ENCODE measurements around the gene INVS. TPM values are rescaled to one million over a fixed set of nuclear protein-coding genes. Genes with fewer than 3 reads are reported as not detected.
"Not testable (repeated sequence)": the region's sequence is repeated elsewhere in the genome, so short reads cannot be mapped to it uniquely, and the experiment has no call there.

INVS gene
- total RNA-seq, 1 donor from 2014 or later: 18.7 TPM

DNA sequence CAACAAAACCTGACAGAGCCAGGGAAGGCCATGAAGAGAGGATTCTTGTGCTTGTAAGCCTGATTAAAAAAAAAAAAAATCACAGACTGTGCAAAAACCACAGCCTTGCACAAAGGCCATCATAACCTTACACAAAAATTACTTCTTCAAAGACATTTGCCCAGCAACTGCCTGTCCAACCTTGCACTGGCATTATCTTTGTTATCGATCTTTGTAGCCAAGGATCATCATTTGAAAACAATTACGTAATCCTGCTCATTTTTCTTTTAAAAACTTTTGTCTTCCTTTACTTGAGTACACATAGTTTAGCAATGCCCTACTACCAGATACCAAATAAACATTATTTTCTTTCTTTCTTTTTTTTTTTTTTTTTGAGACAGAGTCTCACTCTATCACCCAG lies 128.6 kb downstream of the INVS start:
- H3K4me3 ChIP-seq (ENCODE audit: low read depth, low read length): no peak overlapping the region
- H3K27me3 ChIP-seq (ENCODE audit: control insufficient read depth, insufficient read depth, low read length): no peaks in the 10 kb centered on the region
- no peaks in the 10 kb centered on the region for H3K36me3 ChIP-seq (ENCODE audit: control insufficient read depth, insufficient read depth, low read length)
- TF ChIP-seq, protein P1, sequence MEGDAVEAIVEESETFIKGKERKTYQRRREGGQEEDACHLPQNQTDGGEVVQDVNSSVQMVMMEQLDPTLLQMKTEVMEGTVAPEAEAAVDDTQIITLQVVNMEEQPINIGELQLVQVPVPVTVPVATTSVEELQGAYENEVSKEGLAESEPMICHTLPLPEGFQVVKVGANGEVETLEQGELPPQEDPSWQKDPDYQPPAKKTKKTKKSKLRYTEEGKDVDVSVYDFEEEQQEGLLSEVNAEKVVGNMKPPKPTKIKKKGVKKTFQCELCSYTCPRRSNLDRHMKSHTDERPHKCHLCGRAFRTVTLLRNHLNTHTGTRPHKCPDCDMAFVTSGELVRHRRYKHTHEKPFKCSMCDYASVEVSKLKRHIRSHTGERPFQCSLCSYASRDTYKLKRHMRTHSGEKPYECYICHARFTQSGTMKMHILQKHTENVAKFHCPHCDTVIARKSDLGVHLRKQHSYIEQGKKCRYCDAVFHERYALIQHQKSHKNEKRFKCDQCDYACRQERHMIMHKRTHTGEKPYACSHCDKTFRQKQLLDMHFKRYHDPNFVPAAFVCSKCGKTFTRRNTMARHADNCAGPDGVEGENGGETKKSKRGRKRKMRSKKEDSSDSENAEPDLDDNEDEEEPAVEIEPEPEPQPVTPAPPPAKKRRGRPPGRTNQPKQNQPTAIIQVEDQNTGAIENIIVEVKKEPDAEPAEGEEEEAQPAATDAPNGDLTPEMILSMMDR (IDR thresholded peaks at IDR 0.05; ENCODE audit: insufficient read depth, low read length, poor library complexity, severe bottlenecking): no peak
- DNase-seq (ENCODE audit: low read depth): no peak

DNA sequence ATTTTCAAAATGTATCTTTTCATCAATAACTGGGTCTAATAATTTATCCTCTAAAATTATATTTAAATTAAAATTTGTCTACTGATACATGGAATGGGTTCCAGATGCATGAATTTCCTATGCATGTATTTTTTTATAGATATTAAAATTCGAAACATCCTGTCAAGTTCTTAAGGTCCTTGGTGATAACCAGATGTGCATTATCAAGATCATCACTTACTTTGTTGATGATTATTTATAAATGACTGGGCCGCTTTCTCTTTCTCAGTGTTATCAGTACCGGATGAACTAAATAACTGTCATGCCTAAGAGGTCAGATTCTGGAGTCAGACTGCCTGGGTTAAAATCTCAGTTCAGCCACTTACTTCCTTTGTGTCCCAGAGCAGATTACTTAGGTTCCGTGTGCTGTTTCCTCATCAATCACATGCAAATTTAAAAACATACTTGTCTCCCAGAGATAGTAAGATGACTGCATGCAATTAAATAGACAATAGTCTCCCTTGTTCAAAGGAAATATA lies 129.4 kb downstream of the INVS start:
- H3K27me3 ChIP-seq (ENCODE audit: control insufficient read depth, insufficient read depth, low read length): no peaks in the 10 kb centered on the region
- H3K4me3 ChIP-seq (ENCODE audit: low read depth, low read length): no peak overlapping the region
- TF ChIP-seq, protein P1 (IDR thresholded peaks at IDR 0.05; ENCODE audit: insufficient read depth, low read length, poor library complexity, severe bottlenecking): no peak
- no peak for DNase-seq (ENCODE audit: low read depth)
- H3K36me3 ChIP-seq (ENCODE audit: control insufficient read depth, insufficient read depth, low read length): no peaks in the 10 kb centered on the region

DNA sequence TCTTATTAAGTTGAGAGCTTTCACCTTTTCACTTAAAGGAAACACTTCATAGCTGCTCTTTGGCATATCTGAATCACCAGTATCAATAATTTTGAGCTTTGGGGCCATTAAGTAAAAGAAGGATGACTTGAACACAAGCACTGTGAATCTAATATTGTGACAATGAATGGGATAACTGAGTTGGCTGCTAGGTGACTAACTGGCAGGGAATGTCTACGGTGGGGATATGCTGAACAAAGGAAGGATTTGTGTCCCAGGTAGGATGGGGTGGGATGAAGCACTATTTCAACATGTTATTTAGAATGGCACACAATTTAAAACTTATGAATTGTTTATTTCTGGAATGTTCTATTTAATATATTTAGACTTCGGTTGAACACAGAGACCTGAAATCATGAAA lies 130.1 kb downstream of the INVS start:
- TF ChIP-seq, protein P1 (IDR thresholded peaks at IDR 0.05; ENCODE audit: insufficient read depth, low read length, poor library complexity, severe bottlenecking): no peak
- Histone ChIP-seq H3K27me3 (ENCODE audit: control insufficient read depth, insufficient read depth, low read length) (no peaks in the 10 kb centered on the region), H3K36me3 (ENCODE audit: control insufficient read depth, insufficient read depth, low read length) (no peaks in the 10 kb centered on the region), H3K4me3 (ENCODE audit: low read depth, low read length) (no peak overlapping the region)
- DNase-seq (ENCODE audit: low read depth): no peak

DNA sequence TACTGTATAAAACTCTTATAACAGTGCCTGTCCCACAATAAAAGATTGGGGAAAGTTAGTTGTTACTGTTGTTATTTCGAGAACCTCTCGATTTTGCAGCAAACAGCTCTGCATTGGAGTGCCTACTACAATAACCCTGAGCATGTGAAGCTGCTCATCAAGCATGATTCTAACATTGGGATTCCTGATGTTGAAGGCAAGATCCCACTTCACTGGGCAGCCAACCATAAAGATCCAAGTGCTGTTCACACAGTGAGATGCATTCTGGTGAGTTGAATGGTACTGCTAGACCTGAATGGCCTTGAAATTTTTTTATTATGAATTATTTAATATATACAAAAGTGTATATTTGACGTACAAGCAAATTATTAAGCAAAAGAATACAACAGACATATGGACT lies 130.5 kb downstream of the INVS start:
- Histone ChIP-seq H3K36me3 (ENCODE audit: control insufficient read depth, insufficient read depth, low read length) (no peaks in the 10 kb centered on the region), H3K4me3 (ENCODE audit: low read depth, low read length) (no peak overlapping the region), H3K27me3 (ENCODE audit: control insufficient read depth, insufficient read depth, low read length) (no peaks in the 10 kb centered on the region)
- TF ChIP-seq, protein P1 (IDR thresholded peaks at IDR 0.05; ENCODE audit: insufficient read depth, low read length, poor library complexity, severe bottlenecking): no peak
- DNase-seq (ENCODE audit: low read depth): no peak

DNA sequence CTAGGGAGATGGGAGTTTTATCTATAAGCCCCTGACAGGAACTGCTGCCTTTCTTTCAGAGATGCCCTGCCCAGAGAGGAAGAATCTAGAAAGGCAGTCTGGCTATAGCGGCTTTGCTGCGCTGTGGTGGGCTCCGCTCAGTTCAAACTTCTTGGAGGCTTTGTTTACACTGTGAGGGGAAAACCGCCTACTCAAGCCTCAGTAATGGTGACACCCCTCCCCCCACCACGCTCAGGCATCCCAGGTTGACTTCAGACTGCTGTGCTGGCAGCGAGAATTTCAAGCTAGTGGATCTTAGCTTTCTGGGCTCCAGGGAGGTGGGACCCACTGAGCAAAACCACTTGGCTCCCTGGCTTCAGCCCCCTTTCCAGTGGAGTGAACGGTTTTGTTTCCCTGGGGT lies 137.9 kb downstream of the INVS start:
- not testable (repeated sequence) for H3K4me3 ChIP-seq (ENCODE audit: low read depth, low read length); DNase-seq (ENCODE audit: low read depth); H3K36me3 ChIP-seq (ENCODE audit: control insufficient read depth, insufficient read depth, low read length); H3K27me3 ChIP-seq (ENCODE audit: control insufficient read depth, insufficient read depth, low read length)

DNA sequence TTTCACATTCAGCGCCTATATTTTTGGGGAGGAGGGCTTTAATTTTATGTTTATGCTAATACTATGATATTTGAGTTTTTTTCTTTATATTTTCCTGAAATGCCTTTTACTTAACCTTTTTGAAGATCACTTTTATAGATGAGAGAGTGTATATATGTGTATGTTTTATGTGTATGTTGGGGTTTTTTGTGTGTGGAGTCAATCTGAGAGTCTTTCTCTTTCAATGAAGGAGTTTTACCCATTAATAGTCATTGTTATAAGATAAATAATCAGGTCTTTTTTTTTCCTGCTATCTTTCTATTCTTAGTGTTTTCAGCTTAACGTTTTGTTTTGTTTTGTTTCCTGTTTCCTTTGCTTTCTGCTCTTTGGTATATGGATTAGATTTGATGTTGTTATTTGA lies 141.5 kb downstream of the INVS start:
- TF ChIP-seq, protein P1 (IDR thresholded peaks at IDR 0.05; ENCODE audit: insufficient read depth, low read length, poor library complexity, severe bottlenecking): no peak
- Histone ChIP-seq H3K4me3 (ENCODE audit: low read depth, low read length) (no peak overlapping the region), H3K27me3 (ENCODE audit: control insufficient read depth, insufficient read depth, low read length) (no peaks in the 10 kb centered on the region), H3K36me3 (ENCODE audit: control insufficient read depth, insufficient read depth, low read length) (no peaks in the 10 kb centered on the region)
- no peak for DNase-seq (ENCODE audit: low read depth)
